BJ (cell line): ENCODE data around the gene PRDM12. TPM values are rescaled to one million over a fixed set of nuclear protein-coding genes. Genes with fewer than 3 reads are reported as not detected.

Experiments
- CTCF ChIA-PET: fragments of 350-600 bp; formaldehyde crosslinking; extraction: SDS; loops from one replicate; lab custom pipeline; 2021; ENCODE audit warnings: antibody characterized with exemption, inconsistent platforms; lab: Yijun Ruan, JAX
- POLR2A ChIA-PET: fragments of 300-600 bp; sonication (Branson Sonifier 250); formaldehyde crosslinking; extraction: SDS; loops from one replicate; lab custom pipeline; 2021; ENCODE audit warnings: antibody characterized with exemption; lab: Charles Lee
- DNase-seq: peaks from one replicate; pipeline ENCODE4 v3.0.0-alpha.2; 2011; ENCODE audit warnings: low read depth
- H3K27me3 ChIP-seq: 2 replicates; pipeline ENCODE4 v1.6.0; 2011; ENCODE audit warnings: low read length; ENCODE audit not compliant: control insufficient read depth, insufficient read depth
- H3K36me3 ChIP-seq: 2 replicates; pipeline ENCODE4 v1.5.1; 2011; ENCODE audit warnings: low read length; ENCODE audit not compliant: control insufficient read depth, insufficient read depth
- H3K4me3 ChIP-seq: 2 replicates; pipeline ENCODE4 v1.5.1; 2011; ENCODE audit warnings: low read depth, mild to moderate bottlenecking, control low read depth, low read length
- polyA plus RNA-seq: library from polyadenylated mRNA; depleted of rRNA; stranded (reverse); fragments of >200 nt; gene quantifications from 2 replicates; pipeline ENCODE4 v1.2.3, GENCODE V29; 2011
- TF ChIP-seq, protein P1 (sequence below): IDR thresholded peaks from 2 replicates; pipeline ENCODE4 v1.5.1; 2011; ENCODE audit warnings: low read depth, mild to moderate bottlenecking, control low read depth, inconsistent platforms, low read length, moderate library complexity; ENCODE audit not compliant: insufficient read depth

PRDM12 gene
- polyA plus RNA-seq, 1 experiment: not detected

DNA sequence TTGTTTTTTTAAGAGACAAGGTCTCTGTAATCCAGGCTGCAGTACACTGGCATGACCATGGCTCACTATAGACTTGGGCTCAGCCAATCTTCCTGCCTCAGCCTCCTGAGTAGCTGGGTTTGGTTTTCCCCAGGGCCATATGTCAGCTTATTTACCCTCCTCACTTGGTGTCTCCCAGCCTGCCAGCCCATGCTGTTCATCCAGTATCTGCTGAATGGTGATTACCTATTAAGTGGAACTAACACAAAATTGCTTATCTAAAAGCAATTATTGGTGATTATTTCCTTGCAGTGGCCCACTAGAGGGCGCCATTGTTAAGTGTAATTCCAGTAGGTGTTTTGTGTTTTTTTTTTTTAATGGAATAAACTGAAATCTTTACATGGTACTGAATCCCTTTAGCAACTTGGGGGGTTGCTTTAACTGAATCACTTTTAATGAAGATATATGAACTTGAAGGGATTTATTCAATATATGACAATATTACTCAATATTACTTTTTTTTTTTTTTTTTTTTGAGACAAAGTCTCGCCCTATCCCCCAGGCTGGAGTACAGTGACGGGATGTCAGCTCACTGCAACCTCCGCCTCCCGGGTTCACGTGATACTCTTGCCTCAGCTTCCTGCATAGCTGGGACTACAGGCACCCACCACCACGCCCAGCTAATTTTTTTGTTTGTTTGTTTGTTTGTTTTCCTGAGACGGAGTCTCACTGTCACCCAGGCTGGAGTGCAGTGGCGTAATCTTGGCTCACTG lies 43.0 kb downstream of the PRDM12 start:
- Histone ChIP-seq H3K36me3 (peaks cover 3% of the 10 kb centered on the region), H3K4me3 (no peak overlapping the region), H3K27me3 (no peaks in the 10 kb centered on the region)
- no peak for DNase-seq
- TF ChIP-seq, protein P1, sequence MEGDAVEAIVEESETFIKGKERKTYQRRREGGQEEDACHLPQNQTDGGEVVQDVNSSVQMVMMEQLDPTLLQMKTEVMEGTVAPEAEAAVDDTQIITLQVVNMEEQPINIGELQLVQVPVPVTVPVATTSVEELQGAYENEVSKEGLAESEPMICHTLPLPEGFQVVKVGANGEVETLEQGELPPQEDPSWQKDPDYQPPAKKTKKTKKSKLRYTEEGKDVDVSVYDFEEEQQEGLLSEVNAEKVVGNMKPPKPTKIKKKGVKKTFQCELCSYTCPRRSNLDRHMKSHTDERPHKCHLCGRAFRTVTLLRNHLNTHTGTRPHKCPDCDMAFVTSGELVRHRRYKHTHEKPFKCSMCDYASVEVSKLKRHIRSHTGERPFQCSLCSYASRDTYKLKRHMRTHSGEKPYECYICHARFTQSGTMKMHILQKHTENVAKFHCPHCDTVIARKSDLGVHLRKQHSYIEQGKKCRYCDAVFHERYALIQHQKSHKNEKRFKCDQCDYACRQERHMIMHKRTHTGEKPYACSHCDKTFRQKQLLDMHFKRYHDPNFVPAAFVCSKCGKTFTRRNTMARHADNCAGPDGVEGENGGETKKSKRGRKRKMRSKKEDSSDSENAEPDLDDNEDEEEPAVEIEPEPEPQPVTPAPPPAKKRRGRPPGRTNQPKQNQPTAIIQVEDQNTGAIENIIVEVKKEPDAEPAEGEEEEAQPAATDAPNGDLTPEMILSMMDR: peak; percentile 65
- ChIA-PET POLR2A (no interaction called here), CTCF (interaction anchor here (0.6 to 14.0 kb wide), 20 partner anchors 9 to 1736 kb away, joined by 3 to 251 read pairs (median 4); no protein-coding TSS in a partner anchor)

DNA sequence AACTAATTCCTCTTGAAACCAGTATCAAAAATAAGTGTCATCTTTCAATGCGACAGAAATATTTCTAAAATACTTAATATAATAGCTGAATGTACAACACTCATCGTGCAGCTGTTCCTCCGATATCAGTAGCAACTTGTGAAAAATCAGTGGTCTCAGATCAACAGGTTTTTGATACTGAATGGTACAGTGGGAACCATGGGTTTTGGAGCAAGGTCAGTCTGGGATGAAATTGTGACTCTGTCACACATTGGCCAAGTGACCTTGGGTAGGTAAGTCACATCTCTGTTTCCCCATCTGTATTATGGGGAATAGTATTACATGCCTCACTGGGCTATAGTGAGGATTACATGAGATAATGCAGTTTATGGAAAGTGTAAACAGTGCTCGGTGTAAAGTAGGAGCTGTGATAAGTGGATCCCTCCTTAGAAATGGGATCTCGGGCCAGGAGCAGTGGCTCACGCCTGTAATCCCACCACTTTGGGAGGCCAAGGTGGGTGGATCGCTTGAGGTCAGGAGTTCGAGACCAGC lies 46.5 kb downstream of the PRDM12 start:
- DNase-seq: no peak
- POLR2A ChIA-PET: no interaction called here
- no peak overlapping the region for H3K4me3 ChIP-seq
- H3K27me3 ChIP-seq: no peaks in the 10 kb centered on the region
- H3K36me3 ChIP-seq: no peaks in the 10 kb centered on the region
- TF ChIP-seq, protein P1: no peak
- CTCF ChIA-PET: interaction anchor here (1.1 to 14.0 kb wide), 5 partner anchors 10 to 336 kb away, joined by 3 to 251 read pairs (median 4); no protein-coding TSS in a partner anchor

DNA sequence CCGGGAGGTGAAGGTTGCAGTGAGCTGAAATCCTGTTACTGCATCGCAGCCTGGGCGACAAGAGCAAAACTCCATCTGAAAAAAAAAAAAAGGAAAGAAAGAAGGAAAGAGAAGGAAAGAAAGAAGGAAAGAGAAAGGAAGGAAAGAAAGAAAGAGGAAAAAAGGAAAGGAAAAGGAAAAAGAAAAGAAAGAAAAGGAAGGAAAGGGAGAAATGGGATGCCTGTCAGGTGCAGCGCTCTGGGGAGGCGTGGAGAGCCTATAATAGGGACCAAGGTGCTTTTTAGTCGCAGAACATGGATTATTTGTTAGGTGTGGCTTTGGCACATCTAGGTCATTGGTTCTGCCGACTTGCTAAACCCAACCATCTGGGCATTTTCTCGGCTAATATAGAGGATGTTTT lies 47.1 kb downstream of the PRDM12 start:
- CTCF ChIA-PET: interaction anchor here (3.5 to 14.0 kb wide), 2 partner anchors 10 to 154 kb away, joined by 10 to 251 read pairs; no protein-coding TSS in a partner anchor
- H3K36me3 ChIP-seq: no peaks in the 10 kb centered on the region
- POLR2A ChIA-PET: no interaction called here
- H3K4me3 ChIP-seq: no peak overlapping the region
- no peak for DNase-seq
- H3K27me3 ChIP-seq: no peaks in the 10 kb centered on the region
- TF ChIP-seq, protein P1: no peak

DNA sequence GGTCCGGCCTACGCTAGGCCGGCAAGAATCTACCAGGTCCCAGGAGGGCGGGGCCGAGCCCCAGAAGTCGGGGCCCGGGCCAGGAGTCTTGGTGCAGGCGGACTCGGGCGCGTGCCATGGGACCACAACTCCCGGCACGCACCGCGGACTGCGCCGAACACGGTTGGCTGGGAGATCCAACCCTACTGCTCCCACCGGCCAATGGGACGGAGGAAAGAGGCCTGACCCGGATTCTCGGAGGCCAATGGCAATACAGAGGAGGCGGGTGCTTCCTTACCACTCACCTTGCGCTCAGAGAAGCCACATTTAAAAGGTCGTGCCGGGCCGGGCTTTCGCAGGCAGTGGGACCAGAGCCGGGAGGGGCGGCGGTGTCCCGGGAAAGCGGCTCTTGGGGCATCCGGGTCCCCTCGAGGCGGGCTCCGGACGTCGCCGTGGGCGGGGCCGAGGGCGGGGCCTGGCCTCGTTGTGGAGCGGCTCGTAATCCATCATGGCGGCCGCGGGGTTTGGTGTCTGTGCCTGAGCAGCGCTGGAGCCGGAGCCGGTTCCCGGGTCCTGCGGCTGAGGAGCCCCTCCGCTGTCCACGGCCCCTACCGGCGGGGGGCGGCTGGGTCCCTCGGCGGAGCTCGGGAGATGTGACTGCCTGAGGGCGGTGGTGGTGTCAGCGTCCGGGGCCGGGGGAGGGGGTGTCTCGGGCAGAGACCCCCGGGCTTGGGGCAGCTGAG lies 48.3 kb downstream of the PRDM12 start:
- H3K36me3 ChIP-seq: no peaks in the 10 kb centered on the region
- DNase-seq: peak; percentile 95
- ChIA-PET POLR2A (no interaction called here), CTCF (interaction anchor here (0.9 to 1.9 kb wide), 4 partner anchors 12 to 286 kb away, joined by 3 to 9 read pairs (median 5); no protein-coding TSS in a partner anchor)
- no peaks in the 10 kb centered on the region for H3K27me3 ChIP-seq
- peak overlapping the region; percentile 96 for H3K4me3 ChIP-seq
- TF ChIP-seq, protein P1: no peak
